HG02642 (cell line): ENCODE measurements around the gene PARL.
"Not testable (repeated sequence)": the region's sequence is repeated elsewhere in the genome, so short reads cannot be mapped to it uniquely, and the experiment has no call there.

ENCODE experiments used
- ATAC-seq: cut with Tn5 transposase; IDR thresholded peaks from one replicate; pipeline ENCODE4 v1.9.1; 2021; ENCODE audit warnings: mild to moderate bottlenecking; ENCODE audit not compliant: unreplicated experiment, poor library complexity

Gene PARL

GRCh38 chr3:183906234-183906921 is 21.7 kb upstream of the PARL start:
- no peak for ATAC-seq

DNA sequence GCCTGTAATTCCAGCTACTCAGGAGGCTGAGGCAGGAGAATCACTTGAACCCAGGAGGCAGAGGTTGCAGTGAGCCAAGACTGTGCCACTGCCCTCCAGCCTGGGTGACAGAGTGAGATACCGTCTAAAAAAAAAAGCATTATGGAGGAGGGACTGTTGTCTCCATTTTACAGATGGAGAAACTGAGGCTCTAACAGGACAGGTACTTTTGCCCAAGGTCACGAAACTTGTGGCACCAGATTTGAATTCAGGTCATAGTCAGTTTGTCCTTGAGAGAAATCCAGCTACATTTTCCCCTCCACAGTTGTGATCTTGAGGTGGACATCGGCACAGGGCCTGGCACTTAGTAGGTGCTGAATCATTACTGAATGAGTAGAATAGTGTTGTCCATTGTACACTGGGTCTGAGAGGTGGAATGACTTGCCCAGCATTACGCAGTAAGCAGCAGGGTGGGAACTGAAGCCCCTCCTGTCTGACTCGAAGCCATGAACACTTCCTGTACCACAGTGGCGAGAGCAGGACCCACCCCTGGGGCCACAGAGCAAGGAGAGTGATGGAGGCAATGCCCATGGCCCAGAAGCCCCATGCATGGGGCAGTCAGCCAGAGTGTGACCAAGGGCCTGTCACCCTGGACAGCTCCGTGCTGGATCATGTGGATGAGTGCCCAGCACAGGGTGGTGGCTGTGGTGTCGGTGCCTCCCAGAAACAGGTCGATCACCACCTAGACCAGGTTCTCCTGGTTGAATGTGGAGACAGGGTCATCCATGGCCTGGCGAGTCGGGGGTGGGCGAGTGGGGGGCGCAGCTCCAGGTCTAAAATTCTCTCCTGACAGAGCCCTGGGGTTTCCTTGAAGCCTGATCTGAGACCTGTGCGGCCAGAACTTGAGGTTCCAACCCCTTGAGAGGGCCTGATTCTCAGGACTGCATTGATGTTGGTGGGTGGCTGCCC is 20.4 kb upstream of the PARL start:
- no peak for ATAC-seq

- no peak for ATAC-seq
Measured at GRCh38 chr3:183898028-183898431, 13.3 kb upstream of the PARL start.

- no peak for ATAC-seq
Measured at GRCh38 chr3:183897606-183898005, 12.9 kb upstream of the PARL start.

DNA sequence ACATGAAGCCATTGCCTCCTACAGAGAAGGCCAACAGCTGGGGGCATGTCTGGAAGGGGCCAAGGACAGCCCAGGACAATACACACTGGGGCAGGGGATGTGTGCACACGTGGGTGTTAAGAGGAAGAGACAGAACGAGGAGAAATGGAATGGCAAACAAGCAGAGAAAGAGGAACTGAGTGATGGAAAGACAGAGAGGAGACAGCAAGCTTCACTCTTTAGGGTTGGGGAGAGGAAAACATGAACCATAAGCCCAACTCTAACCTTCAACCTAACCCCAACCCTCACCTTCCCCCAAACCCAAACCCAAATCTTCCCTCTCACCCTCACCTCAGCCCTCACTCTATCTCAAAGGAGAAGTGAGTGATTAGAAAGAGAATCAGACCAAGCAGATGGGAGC is 11.9 kb upstream of the PARL start:
- ATAC-seq: no peak

GRCh38 chr3:183896184-183896583 is 11.5 kb upstream of the PARL start:
- no peak for ATAC-seq

GRCh38 chr3:183895774-183896173 is 11.1 kb upstream of the PARL start:
- ATAC-seq: no peak

DNA sequence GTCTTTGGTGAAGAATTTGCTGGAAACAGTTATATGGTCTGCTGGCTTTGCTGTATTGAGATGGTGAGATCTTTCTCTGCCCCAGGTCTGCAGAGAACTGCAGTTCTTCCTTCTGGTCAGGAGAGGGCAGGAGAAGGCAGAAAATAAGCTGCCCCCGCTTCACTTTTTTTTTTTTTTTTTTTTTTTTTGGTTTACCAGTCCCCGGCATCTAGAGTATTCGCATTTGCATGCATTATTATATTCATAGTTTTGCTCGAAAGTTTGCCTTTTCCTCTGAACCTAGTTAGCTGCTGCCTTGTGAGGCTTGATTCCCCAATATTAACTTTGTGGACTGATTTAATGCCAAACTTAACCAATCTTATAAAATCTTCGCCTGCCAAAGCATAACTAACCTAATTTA is 10.6 kb upstream of the PARL start:
- no peak for ATAC-seq

DNA sequence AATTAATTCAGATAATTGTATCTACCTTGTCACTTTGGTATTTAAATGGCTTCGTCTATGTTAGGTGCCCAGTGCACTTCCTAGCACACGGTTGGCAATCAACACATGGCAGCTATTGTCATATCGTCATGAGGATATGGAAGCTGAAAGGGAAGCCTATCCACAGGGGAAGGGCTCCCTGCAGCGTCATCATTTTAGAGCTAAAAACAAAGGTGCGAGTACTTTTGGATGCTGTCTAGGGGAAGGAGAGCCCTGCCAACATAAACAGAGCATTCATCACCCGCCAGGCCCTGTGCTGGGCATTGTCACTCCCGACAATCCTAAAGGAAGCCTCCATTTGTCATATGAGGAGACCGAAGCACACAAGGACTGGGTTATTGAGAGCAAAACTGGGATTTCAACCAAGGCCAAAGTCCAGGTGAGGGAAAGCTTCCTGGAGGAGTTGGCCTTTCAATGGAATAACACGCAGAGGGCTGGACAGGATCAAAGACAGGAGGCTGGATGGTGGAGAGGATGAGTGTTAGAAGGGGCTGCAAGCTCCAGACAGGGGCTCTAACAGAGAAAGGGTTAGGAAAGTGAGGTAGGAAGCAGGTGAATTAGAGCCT is 8.0 kb upstream of the PARL start:
- no peak for ATAC-seq

- ATAC-seq: no peak
Measured at GRCh38 chr3:183885766-183886165, 1.1 kb upstream of the PARL start.

DNA sequence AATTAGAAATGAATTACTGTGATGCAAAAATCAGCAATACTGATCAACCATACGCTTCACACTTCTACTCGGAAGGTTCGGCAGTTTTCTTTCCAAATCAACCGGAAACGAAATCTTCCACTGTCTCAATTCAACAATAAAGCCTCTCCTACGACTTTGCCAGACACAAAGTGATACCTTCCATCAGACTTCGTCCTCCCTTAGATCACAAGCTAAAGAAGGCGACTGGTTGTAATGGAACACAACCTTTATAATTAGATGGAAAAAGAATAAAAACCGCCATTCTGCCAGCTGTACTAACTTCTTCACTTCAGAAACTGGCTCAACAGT is 618 bp downstream of the PARL start:
- ATAC-seq: no peak

- no peak for ATAC-seq
Measured at GRCh38 chr3:183883291-183884096, 1.2 kb downstream of the PARL start.

DNA sequence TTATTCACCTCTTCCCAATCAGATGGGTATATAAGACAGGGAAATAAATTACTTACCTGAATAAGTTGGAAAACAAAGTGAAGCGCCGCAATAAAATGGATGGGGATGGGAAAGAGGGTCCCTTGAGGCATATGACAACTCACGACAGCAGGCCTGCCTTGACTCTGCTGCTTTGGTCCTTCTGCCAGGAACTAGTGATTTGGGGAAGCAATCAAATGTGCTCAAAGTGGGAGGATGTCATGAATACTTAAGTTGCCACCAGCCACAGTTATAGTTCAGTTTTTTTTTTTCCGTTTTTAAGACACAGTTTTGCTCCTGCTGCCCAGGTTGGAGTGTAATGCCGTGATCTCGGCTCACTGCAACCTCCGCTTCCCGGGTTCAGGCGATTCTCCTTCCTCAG is 4.6 kb downstream of the PARL start:
- ATAC-seq: no peak

GRCh38 chr3:183879243-183879642 is 5.4 kb downstream of the PARL start:
- no peak for ATAC-seq

GRCh38 chr3:183878071-183878470 is 6.6 kb downstream of the PARL start:
- no peak for ATAC-seq

DNA sequence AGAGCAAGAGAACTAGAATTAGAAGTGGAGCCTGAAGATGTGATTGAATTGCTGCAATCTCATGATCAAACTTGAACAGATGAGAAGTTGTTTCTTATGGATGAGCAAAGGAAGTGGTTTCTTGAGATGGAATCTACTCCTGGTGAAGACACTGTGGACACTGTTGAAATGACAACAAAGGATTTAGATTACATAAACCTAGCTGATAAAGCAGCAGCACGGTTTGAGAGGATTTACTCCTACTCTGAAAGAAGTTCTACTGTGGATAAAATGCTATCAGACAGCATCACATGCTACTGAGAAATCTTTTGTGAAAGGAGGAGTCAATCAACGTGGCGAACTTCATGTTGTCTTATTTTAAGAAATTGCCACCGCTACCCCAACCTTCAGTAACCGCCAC is 7.5 kb downstream of the PARL start:
- not testable (repeated sequence) for ATAC-seq

GRCh38 chr3:183875411-183875810 is 9.3 kb downstream of the PARL start:
- no peak for ATAC-seq

DNA sequence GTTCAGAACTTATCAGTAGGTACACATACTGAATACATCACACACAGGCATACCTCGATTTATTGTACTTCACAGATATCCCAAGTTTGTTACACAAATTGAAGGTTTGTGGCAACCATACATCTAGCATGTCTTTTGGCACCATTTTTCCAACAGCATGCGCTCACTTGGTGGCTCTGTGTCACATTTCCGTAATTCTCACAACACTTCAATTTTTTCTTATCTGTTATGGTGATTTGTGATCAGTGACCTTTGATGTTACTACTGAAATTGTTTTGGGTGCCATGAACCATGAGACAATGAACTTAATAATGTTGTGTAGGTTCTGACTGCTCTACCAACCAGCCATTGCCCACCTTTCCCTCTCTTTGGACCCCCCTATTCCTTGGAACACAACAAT is 10.8 kb downstream of the PARL start:
- no peak for ATAC-seq

- ATAC-seq: no peak
Measured at GRCh38 chr3:183871541-183871940, 13.1 kb downstream of the PARL start.

DNA sequence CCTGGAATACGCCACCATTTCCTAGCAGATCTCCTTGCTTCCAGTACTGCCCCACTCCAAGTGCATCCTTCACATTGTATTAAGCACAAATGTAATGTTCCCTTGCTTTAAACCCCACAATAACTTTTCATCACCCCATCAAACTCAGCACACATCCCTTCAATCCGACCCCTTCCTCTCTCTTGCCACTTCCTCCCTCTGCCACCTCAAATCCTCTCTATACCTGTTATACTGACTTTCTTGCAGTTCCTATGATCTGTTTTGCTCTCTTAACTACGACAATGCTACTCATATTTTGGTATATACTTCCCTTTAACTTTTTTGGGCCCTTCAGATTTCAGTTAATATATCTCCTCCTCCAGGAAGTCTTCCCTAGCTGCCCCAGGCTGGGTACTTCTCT is 14.1 kb downstream of the PARL start:
- no peak for ATAC-seq

DNA sequence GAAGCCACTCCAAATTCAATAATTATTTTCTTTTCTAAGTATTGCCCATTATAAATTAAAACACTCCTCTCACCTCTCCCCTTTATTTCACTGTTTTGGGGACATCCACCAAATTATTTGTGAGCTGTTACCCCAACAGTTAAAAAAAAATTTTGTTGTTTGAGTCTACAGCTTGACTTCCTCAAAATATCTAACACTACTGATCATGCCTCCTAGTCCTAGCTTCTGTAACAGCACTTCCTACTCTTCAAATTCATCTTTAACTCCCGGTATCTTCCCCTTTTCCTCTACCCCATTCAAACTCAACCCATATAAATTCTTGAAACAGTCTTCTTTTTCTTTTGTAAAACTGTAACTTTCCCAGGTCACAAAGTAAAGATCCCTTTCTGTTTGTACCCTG is 15.9 kb downstream of the PARL start:
- ATAC-seq: no peak
